A673 (cell line): ENCODE measurements around the gene UBE2L5. TPM values are rescaled to one million over a fixed set of nuclear protein-coding genes. Genes with fewer than 3 reads are reported as not detected.
"Not testable (repeated sequence)": the region's sequence is repeated elsewhere in the genome, so short reads cannot be mapped to it uniquely, and the experiment has no call there.

ENCODE experiments used
- BruUV-seq: library from RNA; stranded (reverse); fragments of 400-500 nt; replicated peaks from 2 replicates; lab custom pipeline; 2021; lab: Mats Ljungman, UMichigan
- CTCF ChIA-PET: fragments of 300-600 bp; sonication (Branson Sonifier 250); formaldehyde crosslinking; loops from one replicate; lab custom pipeline; 2022; ENCODE audit warnings: antibody characterized with exemption; lab: Charles Lee
- POLR2A ChIA-PET: fragments of 300-600 bp; sonication (Branson Sonifier 250); formaldehyde crosslinking; loops from one replicate; lab custom pipeline; 2022; ENCODE audit warnings: antibody characterized with exemption; ENCODE audit not compliant: low non-redundant PET; lab: Charles Lee
- DNase-seq: peaks from one replicate; pipeline ENCODE4 v3.0.0-alpha.2; 2015; ENCODE audit warnings: low spot score
- H3K27ac ChIP-seq: fragments of 200-600 bp; sonication (generic); 2 replicates; pipeline ENCODE4 v1.5.1; 2016; ENCODE audit warnings: mixed run types, low read depth, mild to moderate bottlenecking, mixed read lengths, antibody characterized with exemption, low read length; ENCODE audit not compliant: poor library complexity, severe bottlenecking
- H3K27me3 ChIP-seq: fragments of 200-600 bp; sonication (generic); replicated peaks from 2 replicates; pipeline ENCODE4 v1.6.1; 2017; ENCODE audit warnings: mixed run types, low read depth, mild to moderate bottlenecking, mixed read lengths, antibody characterized with exemption, low read length; ENCODE audit not compliant: insufficient read depth, poor library complexity
- H3K36me3 ChIP-seq: fragments of 200-600 bp; sonication (generic); 2 replicates; pipeline ENCODE4 v1.6.1; 2016; ENCODE audit warnings: mixed run types, mild to moderate bottlenecking, mixed read lengths, antibody characterized with exemption, low read length; ENCODE audit not compliant: insufficient read depth, poor library complexity, severe bottlenecking
- H3K4me1 ChIP-seq: fragments of 200-600 bp; sonication (generic); 2 replicates; pipeline ENCODE4 v1.6.1; 2017; ENCODE audit warnings: mixed run types, mild to moderate bottlenecking, mixed read lengths, antibody characterized with exemption, low read length; ENCODE audit not compliant: insufficient read depth, poor library complexity, severe bottlenecking
- H3K4me3 ChIP-seq: fragments of 200-600 bp; sonication (generic); 2 replicates; pipeline ENCODE4 v1.5.1; 2016; ENCODE audit warnings: low read depth, mixed run types, mild to moderate bottlenecking, mixed read lengths, low read length; ENCODE audit not compliant: poor library complexity, severe bottlenecking
- H3K9me3 ChIP-seq: fragments of 200-600 bp; sonication (generic); 2 replicates; pipeline ENCODE4 v1.6.1; 2016; ENCODE audit warnings: mixed run types, low read depth, mild to moderate bottlenecking, mixed read lengths, antibody characterized with exemption, low read length; ENCODE audit not compliant: poor library complexity, severe bottlenecking
- CTCF ChIP-seq: fragments of 300-800, 200-600 bp; sonication (generic); conservative IDR thresholded peaks from 2 replicates; pipeline ENCODE4 v1.5.1; 2017; ENCODE audit warnings: low read depth, mild to moderate bottlenecking, antibody characterized with exemption, low read length, moderate library complexity, mixed read lengths
- EZH2 ChIP-seq: fragments of 200-600 bp; sonication (generic); IDR thresholded peaks from 2 replicates; pipeline ENCODE4 v1.6.1; 2017; ENCODE audit warnings: borderline replicate concordance, low read depth, mild to moderate bottlenecking, mixed read lengths, antibody characterized with exemption, low read length; ENCODE audit not compliant: poor library complexity, severe bottlenecking
- intact Hi-C: fragments of 100-400 bp; cut with micrococcal nuclease; formaldehyde crosslinking; loops from one replicate; pipeline ENCODE4 v1.10.0; 2022; ENCODE audit not compliant: unreplicated experiment
- total RNA-seq: library from RNA; stranded (reverse); gene quantifications from 2 replicates; pipeline ENCODE4 v1.2.3, GENCODE V29; 2021

The UBE2L5 gene
- total RNA-seq, 1 experiment from 2014 or later, result 0.21 TPM

GRCh38 chr13:30438286-30438685 is 16.0 kb downstream of the UBE2L5 start:
- no peak overlapping the region for H3K4me3 ChIP-seq
- no peak for DNase-seq
- ChIA-PET CTCF (no interaction called here), POLR2A (no interaction called here)
- no peaks in the 10 kb centered on the region for H3K27me3 ChIP-seq
- H3K9me3 ChIP-seq, result no peaks in the 10 kb centered on the region
- H3K4me1 ChIP-seq, result peaks cover 6% of the 10 kb centered on the region
- no TSS peak for BruUV-seq
- TF ChIP-seq CTCF (no peak), EZH2 (no peak)
- no peaks in the 10 kb centered on the region for H3K36me3 ChIP-seq
- no peak overlapping the region for H3K27ac ChIP-seq
- intact Hi-C loops, result no loop called here

GRCh38 chr13:30440910-30441703 is 18.8 kb downstream of the UBE2L5 start:
- TF ChIP-seq EZH2 (no peak), CTCF (no peak)
- no peaks in the 10 kb centered on the region for H3K36me3 ChIP-seq
- no peak overlapping the region for H3K4me3 ChIP-seq
- CTCF ChIA-PET, result no interaction called here
- H3K4me1 ChIP-seq, result peaks cover 30% of the 10 kb centered on the region
- no peak overlapping the region for H3K27ac ChIP-seq
- DNase-seq, result no peak
- POLR2A ChIA-PET, result no interaction called here
- BruUV-seq, result no TSS peak
- intact Hi-C loops, result no loop called here
- no peaks in the 10 kb centered on the region for H3K27me3 ChIP-seq
- no peaks in the 10 kb centered on the region for H3K9me3 ChIP-seq

- POLR2A ChIA-PET, result no interaction called here
- Histone ChIP-seq H3K36me3 (no peaks in the 10 kb centered on the region), H3K9me3 (no peaks in the 10 kb centered on the region), H3K4me3 (no peak overlapping the region), H3K4me1 (peaks cover 32% of the 10 kb centered on the region), H3K27me3 (no peaks in the 10 kb centered on the region), H3K27ac (peak overlapping the region; percentile 81)
- TF ChIP-seq CTCF (no peak), EZH2 (no peak)
- no TSS peak for BruUV-seq
- intact Hi-C loops, result no loop called here
- DNase-seq, result peak; percentile 73
- CTCF ChIA-PET, result no interaction called here
Observed at GRCh38 chr13:30442926-30443325, 20.6 kb downstream of the UBE2L5 start.

- BruUV-seq, intact Hi-C loops: not testable (repeated sequence)
Observed at GRCh38 chr13:30443491-30443890, 21.2 kb downstream of the UBE2L5 start.

More at GRCh38 chr13:30443491-30443890, 21.2 kb downstream of the UBE2L5 start:
- DNase-seq, H3K27me3 ChIP-seq, CTCF ChIA-PET, H3K4me3 ChIP-seq, H3K36me3 ChIP-seq, H3K9me3 ChIP-seq: not testable (repeated sequence)
- POLR2A ChIA-PET, result interaction anchor here (0.7 kb wide), 1 partner anchor 22 kb away, joined by 4 read pairs; the partner anchor contains the start of gene HMGB1
- Histone ChIP-seq H3K4me1 (peaks cover 32% of the 10 kb centered on the region), H3K27ac (peak overlapping the region; percentile 81)
